Trophoblast cell (in vitro differentiated cells and primary cell): ENCODE measurements around the gene DUSP5.
A peak's percentile ranks its signal among the peaks of the same experiment; 100 is the strongest.
"Not testable (repeated sequence)": the region's sequence is repeated elsewhere in the genome, so short reads cannot be mapped to it uniquely, and the experiment has no call there.

Experiments
- DNase-seq, 2 donors: peaks; one replicate each; pipeline ENCODE4 v3.0.0-alpha.2; 2016
- H2AFZ ChIP-seq: 2 replicates; pipeline ENCODE4 v1.6.1; 2013; ENCODE audit warnings: low read length, moderate library complexity, mild to moderate bottlenecking; ENCODE audit not compliant: insufficient read depth, poor library complexity
- H2AK5ac ChIP-seq: 2 replicates; pipeline ENCODE4 v1.6.1; 2013; ENCODE audit warnings: mild to moderate bottlenecking, low read length
- H2BK120ac ChIP-seq: 2 replicates; pipeline ENCODE4 v1.6.1; 2013; ENCODE audit warnings: low read length, mild to moderate bottlenecking, moderate library complexity; ENCODE audit not compliant: insufficient read depth, poor library complexity
- H2BK12ac ChIP-seq: 2 replicates; pipeline ENCODE4 v1.6.1; 2013; ENCODE audit warnings: mild to moderate bottlenecking, low read length, moderate library complexity
- H2BK5ac ChIP-seq: 2 replicates; pipeline ENCODE4 v1.6.1; 2013; ENCODE audit warnings: low read length, low read depth, moderate library complexity, mild to moderate bottlenecking; ENCODE audit not compliant: poor library complexity
- H3K14ac ChIP-seq: 2 replicates; pipeline ENCODE4 v1.6.1; 2013; ENCODE audit warnings: mild to moderate bottlenecking, low read length
- H3K18ac ChIP-seq: 2 replicates; pipeline ENCODE4 v1.6.1; 2013; ENCODE audit warnings: mild to moderate bottlenecking, low read length
- H3K23ac ChIP-seq: 2 replicates; pipeline ENCODE4 v1.6.1; 2013; ENCODE audit warnings: low read length
- H3K27ac ChIP-seq: 2 replicates; pipeline ENCODE4 v1.5.1; 2013; ENCODE audit warnings: low read depth, mild to moderate bottlenecking, inconsistent platforms, low read length, moderate library complexity
- H3K27me3 ChIP-seq: 2 replicates; pipeline ENCODE4 v1.6.1; 2013; ENCODE audit warnings: inconsistent platforms, mild to moderate bottlenecking, low read length, moderate library complexity; ENCODE audit not compliant: insufficient read depth
- H3K36me3 ChIP-seq, 2 experiments: 1 replicate in 1 of 2; 2 replicates in 1 of 2; pipeline ENCODE4 v1.6.1; 2013; ENCODE audit warnings: low read length in 2 of 2, mild to moderate bottlenecking in 2 of 2, moderate library complexity in 1 of 2; ENCODE audit not compliant: insufficient read depth in 2 of 2, control insufficient read depth in 1 of 2
- H3K4ac ChIP-seq: 2 replicates; pipeline ENCODE4 v1.6.1; 2013; ENCODE audit warnings: low read depth, mild to moderate bottlenecking, low read length, moderate library complexity
- H3K4me1 ChIP-seq, 2 experiments: 1 replicate in 1 of 2; 2 replicates in 1 of 2; pipeline ENCODE4 v1.6.1; 2013; ENCODE audit warnings: low read length in 2 of 2, mild to moderate bottlenecking in 2 of 2, moderate library complexity in 1 of 2; ENCODE audit not compliant: insufficient read depth in 2 of 2, control insufficient read depth in 1 of 2
- H3K4me2 ChIP-seq: 2 replicates; pipeline ENCODE4 v1.6.1; 2013; ENCODE audit warnings: inconsistent platforms, mild to moderate bottlenecking, low read length, moderate library complexity
- H3K4me3 ChIP-seq: 2 replicates; pipeline ENCODE4 v1.5.1; 2013; ENCODE audit warnings: mild to moderate bottlenecking, low read depth, low read length, inconsistent platforms
- H3K79me1 ChIP-seq: one replicate; pipeline ENCODE4 v1.6.1; 2013; ENCODE audit warnings: low read length
- H3K79me2 ChIP-seq: 2 replicates; pipeline ENCODE4 v1.6.1; 2013; ENCODE audit warnings: low read length, mild to moderate bottlenecking; ENCODE audit not compliant: control insufficient read depth, insufficient read depth, poor library complexity
- H3K9ac ChIP-seq: 2 replicates; pipeline ENCODE4 v1.6.1; 2013; ENCODE audit warnings: mild to moderate bottlenecking, low read length
- H3K9me3 ChIP-seq: 2 replicates; pipeline ENCODE4 v1.6.1; 2013; ENCODE audit warnings: low read depth, mild to moderate bottlenecking, control low read depth, inconsistent platforms, low read length; ENCODE audit not compliant: insufficient read depth
- H4K12ac ChIP-seq: 2 replicates; pipeline ENCODE4 v1.6.1; 2013; ENCODE audit warnings: low read depth, mild to moderate bottlenecking, low read length, moderate library complexity
- H4K8ac ChIP-seq: 2 replicates; pipeline ENCODE4 v1.6.1; 2013; ENCODE audit warnings: low read depth, mild to moderate bottlenecking, low read length, moderate library complexity
- H4K91ac ChIP-seq: one replicate; pipeline ENCODE4 v1.6.1; 2013; ENCODE audit warnings: low read depth, mild to moderate bottlenecking, low read length, moderate library complexity
- WGBS: extraction: QIAGEN DNeasy Blood & Tissue Kit; methylation state at CpG from one replicate; pipeline ENCODE4 v1.1.7; 2013; ENCODE audit warnings: missing lambda C conversion rate; ENCODE audit not compliant: insufficient read length, insufficient coverage; ENCODE audit errors: extremely low coverage; 5-methylcytosine and 5-hydroxymethylcytosine counted together

Gene DUSP5

GRCh38 chr10:110468258-110468657 lies 29.4 kb upstream of the DUSP5 start:
- not testable (repeated sequence) for H3K79me1 ChIP-seq, H3K79me2 ChIP-seq, H3K4ac ChIP-seq, H2AFZ ChIP-seq, H2BK12ac ChIP-seq, H2BK5ac ChIP-seq, H4K8ac ChIP-seq, H3K14ac ChIP-seq, H3K23ac ChIP-seq, H3K4me1 ChIP-seq, H3K4me3 ChIP-seq, DNase-seq, H3K9me3 ChIP-seq, H2AK5ac ChIP-seq, H2BK120ac ChIP-seq, H3K27me3 ChIP-seq, H3K9ac ChIP-seq, H4K91ac ChIP-seq, H3K4me2 ChIP-seq, H4K12ac ChIP-seq, H3K27ac ChIP-seq, H3K18ac ChIP-seq, H3K36me3 ChIP-seq
- WGBS = no CpG with 5 or more reads among the region's 2 CpGs

DNA sequence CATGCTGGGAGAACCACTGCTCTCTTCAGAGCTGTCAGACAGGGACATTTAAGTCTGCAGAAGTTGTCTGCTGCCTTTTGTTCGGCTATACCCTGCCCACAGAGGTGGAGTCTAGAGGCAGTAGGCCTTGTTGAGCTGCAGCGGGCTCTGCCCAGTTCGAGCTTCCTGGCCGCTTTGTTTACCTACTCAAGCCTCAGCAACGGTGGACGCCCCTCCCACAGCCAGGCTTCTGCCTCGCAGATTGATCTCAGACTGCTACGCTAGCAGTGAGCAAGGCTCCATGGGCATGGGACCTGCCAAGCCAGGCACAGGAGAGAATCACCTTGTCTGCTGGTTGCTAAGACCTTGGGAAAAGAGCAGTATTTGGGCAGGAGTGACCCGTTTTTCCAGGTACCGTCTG lies 27.2 kb upstream of the DUSP5 start:
- H3K79me1 ChIP-seq, DNase-seq, H3K27ac ChIP-seq, H3K4ac ChIP-seq, H3K18ac ChIP-seq, H3K9me3 ChIP-seq, H3K4me2 ChIP-seq, H4K8ac ChIP-seq, H3K79me2 ChIP-seq, H2BK5ac ChIP-seq, H2AFZ ChIP-seq, H2BK12ac ChIP-seq, H3K27me3 ChIP-seq, H3K36me3 ChIP-seq, H3K23ac ChIP-seq, H3K9ac ChIP-seq, H3K4me3 ChIP-seq, H2AK5ac ChIP-seq, H3K14ac ChIP-seq, H4K91ac ChIP-seq, H4K12ac ChIP-seq, H2BK120ac ChIP-seq, H3K4me1 ChIP-seq: not testable (repeated sequence)
- WGBS = no CpG with 5 or more reads among the region's 10 CpGs

DNA sequence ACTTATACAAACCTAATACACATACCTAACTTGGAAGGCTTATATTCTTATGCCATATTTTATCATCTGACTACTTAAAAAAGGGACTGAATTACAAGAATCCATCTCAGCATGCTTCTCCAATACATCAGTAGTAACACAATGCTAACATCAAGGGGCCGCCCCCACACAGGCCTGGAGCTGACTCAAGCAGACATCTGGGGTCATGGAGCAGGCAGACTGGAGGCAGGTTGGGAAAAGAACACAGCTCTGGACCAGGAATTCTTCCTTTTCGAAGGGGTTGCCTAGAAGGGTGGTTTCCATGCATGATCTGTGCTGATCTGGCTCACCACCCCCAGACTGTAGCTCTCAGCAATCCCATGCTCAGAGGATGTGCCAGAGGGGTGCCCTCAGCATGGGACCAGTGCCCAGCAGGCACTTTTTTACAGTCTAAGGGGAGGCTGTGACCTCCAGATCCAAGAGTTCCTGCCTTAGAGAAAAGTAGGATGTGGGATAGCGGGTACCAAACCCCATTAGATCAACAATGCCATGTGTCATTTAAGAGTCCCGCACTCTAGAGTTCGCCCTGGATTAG lies 26.1 kb upstream of the DUSP5 start:
- Histone ChIP-seq H3K79me2 (no peaks in the 10 kb centered on the region), H2BK5ac (no peak overlapping the region)

GRCh38 chr10:110474017-110474416 lies 23.7 kb upstream of the DUSP5 start:
- no peak overlapping the region for H3K14ac ChIP-seq
- H3K4ac ChIP-seq = no peak overlapping the region
- no peak overlapping the region for H2BK5ac ChIP-seq
- no peak overlapping the region for H4K91ac ChIP-seq
- no peak overlapping the region for H3K18ac ChIP-seq
- H3K79me2 ChIP-seq = no peaks in the 10 kb centered on the region
- no CpG with 5 or more reads among the region's 3 CpGs for WGBS
- H3K4me2 ChIP-seq = no peak overlapping the region
- H3K23ac ChIP-seq = no peak overlapping the region
- H3K4me1 ChIP-seq = peaks cover 7 to 10% of the 10 kb centered on the region in 2 experiments
- H3K9me3 ChIP-seq = no peaks in the 10 kb centered on the region
- H2AK5ac ChIP-seq = no peak overlapping the region
- no peak overlapping the region for H3K4me3 ChIP-seq
- H2AFZ ChIP-seq = no peak overlapping the region
- no peak overlapping the region for H4K8ac ChIP-seq
- peaks cover 3% of the 10 kb centered on the region for H3K79me1 ChIP-seq
- peak in 1 of 2 donors; percentile 67 for DNase-seq
- H3K9ac ChIP-seq = no peak overlapping the region
- peak overlapping the region; percentile 26 for H3K27ac ChIP-seq
- no peak overlapping the region for H2BK120ac ChIP-seq
- H2BK12ac ChIP-seq = no peak overlapping the region
- no peaks in the 10 kb centered on the region for H3K36me3 ChIP-seq
- H4K12ac ChIP-seq = no peak overlapping the region
- H3K27me3 ChIP-seq = no peaks in the 10 kb centered on the region

More for the DNA sequence above, 26.1 kb upstream of the DUSP5 start:
- no peak overlapping the region for H2BK12ac ChIP-seq
- H3K4me2 ChIP-seq = no peak overlapping the region
- no peak overlapping the region for H3K14ac ChIP-seq
- no peaks in the 10 kb centered on the region for H3K27me3 ChIP-seq
- H2AFZ ChIP-seq = no peak overlapping the region
- H3K9me3 ChIP-seq = no peaks in the 10 kb centered on the region
- peak overlapping the region; percentile 24 for H2BK120ac ChIP-seq
- H4K8ac ChIP-seq = no peak overlapping the region
- no peak overlapping the region for H4K12ac ChIP-seq
- no CpG with 5 or more reads among the region's 5 CpGs for WGBS
- no peak overlapping the region for H3K18ac ChIP-seq
- H3K79me1 ChIP-seq = peaks cover 3% of the 10 kb centered on the region
- no peak overlapping the region for H3K23ac ChIP-seq
- H3K36me3 ChIP-seq = no peaks in the 10 kb centered on the region
- H3K27ac ChIP-seq = peak overlapping the region; percentile 0
- no peak overlapping the region for H3K9ac ChIP-seq
- H2AK5ac ChIP-seq = no peak overlapping the region
- DNase-seq = no peak
- no peak overlapping the region for H4K91ac ChIP-seq
- no peak overlapping the region for H3K4me3 ChIP-seq
- no peak overlapping the region for H3K4ac ChIP-seq
- H3K4me1 ChIP-seq = peaks cover 7 to 10% of the 10 kb centered on the region in 2 experiments
